ENCODE results near the gene TECPR2. TPM values are rescaled to one million over a fixed set of nuclear protein-coding genes. Genes with fewer than 3 reads are reported as not detected.

The TECPR2 gene
- total and polyA plus RNA-seq, 10 of the 15 experiments (the other 5 are each of a cell fraction or from before 2014, with no cell fraction given): 0.15 to 10.0 (median 3.0) TPM

DNA sequence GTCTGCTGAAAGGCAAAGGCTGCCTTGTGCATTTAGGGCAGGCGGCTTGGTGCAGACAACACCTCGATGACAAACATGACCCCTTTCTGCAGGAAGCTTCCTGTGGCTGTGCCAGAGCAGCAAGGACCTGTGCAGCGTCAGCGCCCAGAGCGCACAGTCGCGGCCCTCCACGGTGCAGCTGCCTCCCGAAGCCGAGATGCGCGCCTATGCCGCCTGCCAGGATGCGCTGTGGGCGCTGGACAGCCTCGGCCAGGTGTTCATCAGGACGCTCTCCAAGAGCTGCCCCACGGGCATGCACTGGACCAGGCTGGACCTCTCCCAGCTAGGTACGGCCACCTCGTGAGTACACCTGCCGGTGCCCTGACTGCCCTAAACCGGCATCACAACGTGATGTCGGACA, 89.6 kb downstream of the TECPR2 start (continued):
- TF ChIP-seq, protein P1, sequence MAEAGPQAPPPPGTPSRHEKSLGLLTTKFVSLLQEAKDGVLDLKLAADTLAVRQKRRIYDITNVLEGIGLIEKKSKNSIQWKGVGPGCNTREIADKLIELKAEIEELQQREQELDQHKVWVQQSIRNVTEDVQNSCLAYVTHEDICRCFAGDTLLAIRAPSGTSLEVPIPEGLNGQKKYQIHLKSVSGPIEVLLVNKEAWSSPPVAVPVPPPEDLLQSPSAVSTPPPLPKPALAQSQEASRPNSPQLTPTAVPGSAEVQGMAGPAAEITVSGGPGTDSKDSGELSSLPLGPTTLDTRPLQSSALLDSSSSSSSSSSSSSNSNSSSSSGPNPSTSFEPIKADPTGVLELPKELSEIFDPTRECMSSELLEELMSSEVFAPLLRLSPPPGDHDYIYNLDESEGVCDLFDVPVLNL (IDR thresholded peaks at IDR 0.05; ENCODE audit: low read depth, low read length): no peak
- no peak for TF ChIP-seq MXI1 (IDR thresholded peaks at IDR 0.05; ENCODE audit: low read depth, low read length)
- TF ChIP-seq, protein P2, sequence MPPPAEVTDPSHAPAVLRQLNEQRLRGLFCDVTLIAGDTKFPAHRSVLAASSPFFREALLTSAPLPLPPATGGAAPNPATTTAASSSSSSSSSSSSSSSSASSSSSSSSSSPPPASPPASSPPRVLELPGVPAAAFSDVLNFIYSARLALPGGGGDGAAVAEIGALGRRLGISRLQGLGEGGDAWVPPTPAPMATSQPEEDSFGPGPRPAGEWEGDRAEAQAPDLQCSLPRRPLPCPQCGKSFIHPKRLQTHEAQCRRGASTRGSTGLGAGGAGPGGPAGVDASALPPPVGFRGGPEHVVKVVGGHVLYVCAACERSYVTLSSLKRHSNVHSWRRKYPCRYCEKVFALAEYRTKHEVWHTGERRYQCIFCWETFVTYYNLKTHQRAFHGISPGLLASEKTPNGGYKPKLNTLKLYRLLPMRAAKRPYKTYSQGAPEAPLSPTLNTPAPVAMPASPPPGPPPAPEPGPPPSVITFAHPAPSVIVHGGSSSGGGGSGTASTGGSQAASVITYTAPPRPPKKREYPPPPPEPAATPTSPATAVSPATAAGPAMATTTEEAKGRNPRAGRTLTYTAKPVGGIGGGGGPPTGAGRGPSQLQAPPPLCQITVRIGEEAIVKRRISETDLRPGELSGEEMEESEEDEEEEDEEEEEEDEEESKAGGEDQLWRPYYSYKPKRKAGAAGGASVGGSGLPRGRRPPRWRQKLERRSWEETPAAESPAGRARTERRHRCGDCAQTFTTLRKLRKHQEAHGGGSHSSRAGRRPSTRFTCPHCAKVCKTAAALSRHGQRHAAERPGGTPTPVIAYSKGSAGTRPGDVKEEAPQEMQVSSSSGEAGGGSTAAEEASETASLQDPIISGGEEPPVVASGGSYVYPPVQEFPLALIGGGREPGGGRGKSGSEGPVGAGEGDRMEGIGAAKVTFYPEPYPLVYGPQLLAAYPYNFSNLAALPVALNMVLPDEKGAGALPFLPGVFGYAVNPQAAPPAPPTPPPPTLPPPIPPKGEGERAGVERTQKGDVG (CRISPR knock-in tag; IDR thresholded peaks at IDR 0.05): no peak
- TF ChIP-seq, protein P3, sequence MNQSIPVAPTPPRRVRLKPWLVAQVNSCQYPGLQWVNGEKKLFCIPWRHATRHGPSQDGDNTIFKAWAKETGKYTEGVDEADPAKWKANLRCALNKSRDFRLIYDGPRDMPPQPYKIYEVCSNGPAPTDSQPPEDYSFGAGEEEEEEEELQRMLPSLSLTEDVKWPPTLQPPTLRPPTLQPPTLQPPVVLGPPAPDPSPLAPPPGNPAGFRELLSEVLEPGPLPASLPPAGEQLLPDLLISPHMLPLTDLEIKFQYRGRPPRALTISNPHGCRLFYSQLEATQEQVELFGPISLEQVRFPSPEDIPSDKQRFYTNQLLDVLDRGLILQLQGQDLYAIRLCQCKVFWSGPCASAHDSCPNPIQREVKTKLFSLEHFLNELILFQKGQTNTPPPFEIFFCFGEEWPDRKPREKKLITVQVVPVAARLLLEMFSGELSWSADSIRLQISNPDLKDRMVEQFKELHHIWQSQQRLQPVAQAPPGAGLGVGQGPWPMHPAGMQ (IDR thresholded peaks at IDR 0.05; ENCODE audit: borderline replicate concordance): no peak
- no peak for TF ChIP-seq MTA3 (IDR thresholded peaks at IDR 0.05; ENCODE audit: borderline replicate concordance, low read length)
- no peak for TF ChIP-seq BRCA1 (IDR thresholded peaks at IDR 0.05; ENCODE audit: low read depth, low read length)
- no peak for TF ChIP-seq ZNF384 (IDR thresholded peaks at IDR 0.05; ENCODE audit: borderline replicate concordance, low read depth, low read length)
- no peak for TF ChIP-seq ZNF622 (IDR thresholded peaks at IDR 0.05)
- TF ChIP-seq IRF4 (IDR thresholded peaks at IDR 0.05; ENCODE audit: low read depth, low read length): no peak
- TF ChIP-seq PAX5 (IDR thresholded peaks at IDR 0.05; ENCODE audit: borderline replicate concordance, low read depth, low read length): no peak

All from GM12878 (cell line).